Subcutaneous abdominal adipose tissue (tissue), 5 donors: Measurements from ENCODE around the gene SRGAP2C.
"Not testable (repeated sequence)": the region's sequence is repeated elsewhere in the genome, so short reads cannot be mapped to it uniquely, and the experiment has no call there.

Experiments used
- H3K27ac ChIP-seq: one replicate; pipeline ENCODE4 v1.7.0; 2013; ENCODE audit warnings: low read depth, mild to moderate bottlenecking, inconsistent platforms, low read length, moderate library complexity
- H3K27me3 ChIP-seq, 5 donors: one replicate each; pipeline ENCODE4 v1.7.0; 2013; ENCODE audit warnings: low read length in 5 of 5, inconsistent platforms in 1 of 5; ENCODE audit not compliant: control insufficient read depth in 5 of 5, insufficient read depth in 4 of 5
- H3K36me3 ChIP-seq, 5 donors: one replicate each; pipeline ENCODE4 v1.7.0; 2013; ENCODE audit warnings: low read length in 5 of 5; ENCODE audit not compliant: control insufficient read depth in 5 of 5, insufficient read depth in 5 of 5
- H3K4me1 ChIP-seq, 5 donors: one replicate each; pipeline ENCODE4 v1.7.0; 2013; ENCODE audit warnings: low read length in 5 of 5, mild to moderate bottlenecking in 3 of 5, moderate library complexity in 1 of 5; ENCODE audit not compliant: control insufficient read depth in 5 of 5, insufficient read depth in 5 of 5
- H3K4me3 ChIP-seq, 5 donors: one replicate each; pipeline ENCODE4 v1.7.0; 2013; ENCODE audit warnings: low read length in 5 of 5, low read depth in 1 of 5
- H3K9ac ChIP-seq, 5 donors: one replicate each; pipeline ENCODE4 v1.7.0; 2013; ENCODE audit warnings: low read length in 5 of 5, mild to moderate bottlenecking in 4 of 5, moderate library complexity in 3 of 5
- H3K9me3 ChIP-seq, 5 donors: one replicate each; pipeline ENCODE4 v1.7.0; 2013; ENCODE audit warnings: low read length in 5 of 5; ENCODE audit not compliant: control insufficient read depth in 5 of 5
- donor health status: healthy.
- donor health status: healthy.
- donor health status: healthy.
- donor health status: healthy.
- donor health status: healthy.

SRGAP2C gene

DNA sequence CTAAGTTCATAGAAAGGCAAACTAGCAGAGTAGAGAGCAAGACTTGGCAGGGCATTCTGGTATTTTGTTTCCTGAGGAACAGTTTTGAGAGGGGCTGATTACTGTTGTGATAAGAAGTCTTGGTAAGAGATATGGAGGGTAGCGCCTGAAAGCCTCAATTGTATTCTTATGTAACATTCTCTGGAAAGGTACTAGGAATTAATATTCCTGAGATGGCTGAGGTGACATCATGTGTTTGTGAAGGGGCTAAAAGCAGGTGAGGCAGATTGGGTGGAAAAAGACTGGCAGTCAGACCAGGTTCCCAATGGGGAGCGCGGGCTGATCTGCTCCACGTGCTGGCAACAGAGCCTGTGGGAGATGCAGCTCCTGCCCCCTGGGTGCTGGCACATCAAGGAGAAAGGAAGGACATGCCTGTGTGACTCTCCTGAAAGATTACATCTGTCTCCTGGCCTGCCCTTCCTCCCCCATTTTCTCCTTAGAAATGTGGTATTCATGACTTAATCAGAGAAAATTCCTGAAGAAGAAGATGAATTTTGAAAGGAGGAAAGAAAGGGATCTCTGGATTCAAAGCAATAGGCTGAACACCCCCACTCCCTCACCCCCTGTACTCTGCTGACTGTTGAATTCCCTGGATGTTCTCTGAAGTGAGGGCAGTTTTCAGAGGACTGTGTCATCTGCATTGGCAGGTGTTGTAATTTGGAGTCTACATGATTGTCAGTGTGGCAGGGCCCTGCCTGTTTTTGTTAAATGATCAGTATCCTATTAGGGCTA lies 94.2 kb downstream of the SRGAP2C start:
- H3K36me3 ChIP-seq, H3K4me3 ChIP-seq, H3K9ac ChIP-seq, H3K9me3 ChIP-seq, H3K27me3 ChIP-seq, H3K4me1 ChIP-seq, H3K27ac ChIP-seq: not testable (repeated sequence)

DNA sequence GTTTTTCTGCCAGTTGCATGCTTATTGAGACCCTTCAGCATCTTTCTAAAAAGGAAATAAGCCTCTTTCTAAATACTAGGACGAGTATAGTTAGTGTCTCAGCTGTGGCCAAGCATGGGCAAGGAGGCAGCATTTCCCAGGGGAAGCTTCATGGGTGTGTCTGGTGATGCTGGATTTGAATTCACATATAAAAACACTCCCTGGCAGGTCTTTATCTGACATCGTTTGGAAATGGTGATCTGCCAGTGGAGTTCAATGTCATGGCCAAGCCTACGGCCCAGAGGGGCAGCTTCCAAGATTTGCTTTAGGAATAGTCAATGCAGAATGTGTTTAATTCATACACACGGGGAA lies 94.7 kb downstream of the SRGAP2C start:
- not testable (repeated sequence) for H3K9me3 ChIP-seq, H3K36me3 ChIP-seq, H3K4me3 ChIP-seq, H3K4me1 ChIP-seq, H3K9ac ChIP-seq, H3K27me3 ChIP-seq, H3K27ac ChIP-seq

DNA sequence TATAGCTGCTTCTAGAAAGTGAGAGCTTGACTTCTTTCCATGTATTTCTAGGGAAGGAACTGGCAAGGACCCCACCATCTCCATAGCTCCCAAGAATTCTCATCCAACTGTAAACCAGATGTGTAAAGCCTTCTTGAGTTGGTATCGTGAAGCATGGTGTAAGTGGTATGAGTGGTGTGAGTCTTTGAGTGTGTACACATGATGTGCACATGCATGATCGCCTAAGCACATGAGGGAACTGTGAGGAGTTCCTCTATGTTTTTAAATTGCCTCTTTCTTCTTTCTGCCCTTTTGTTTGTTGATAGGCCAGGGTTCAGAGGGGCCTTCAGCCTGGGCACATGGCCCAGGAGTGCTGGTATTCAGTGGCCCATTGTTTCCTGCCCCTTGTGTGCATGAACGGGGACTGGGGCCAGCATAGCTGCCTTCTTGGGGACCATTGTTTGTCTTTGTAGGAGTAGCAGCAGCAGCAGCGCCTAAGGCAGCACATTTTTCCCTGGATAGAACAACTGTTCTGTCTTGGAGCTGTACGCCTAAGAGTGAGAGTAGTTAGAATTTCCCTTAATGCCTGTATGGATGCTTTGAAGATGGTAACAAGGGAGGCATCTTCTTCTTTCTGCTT lies 96.0 kb downstream of the SRGAP2C start:
- H3K36me3 ChIP-seq, H3K4me3 ChIP-seq, H3K27me3 ChIP-seq, H3K9ac ChIP-seq, H3K9me3 ChIP-seq, H3K27ac ChIP-seq, H3K4me1 ChIP-seq: not testable (repeated sequence)

DNA sequence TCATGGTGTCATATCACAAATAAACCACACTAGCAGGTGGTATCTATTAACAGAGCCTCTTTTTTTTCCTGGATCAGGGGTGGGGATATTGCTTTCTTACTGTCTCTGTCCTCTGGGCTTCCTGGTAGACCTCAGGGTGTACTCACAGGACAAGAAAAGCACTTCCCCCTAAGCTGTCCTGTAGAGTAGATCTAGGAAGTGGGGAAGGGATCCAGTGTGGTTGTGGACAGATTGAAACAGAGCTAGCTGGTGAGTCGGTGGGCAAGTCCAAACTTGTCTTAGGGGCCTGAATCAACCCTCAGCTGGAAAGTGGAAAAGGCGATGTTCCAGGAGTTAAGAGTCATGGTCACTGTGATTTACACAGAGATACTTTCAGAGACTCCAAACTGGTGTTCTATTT lies 96.7 kb downstream of the SRGAP2C start:
- H3K36me3 ChIP-seq, H3K4me3 ChIP-seq, H3K9ac ChIP-seq, H3K9me3 ChIP-seq, H3K27me3 ChIP-seq, H3K4me1 ChIP-seq, H3K27ac ChIP-seq: not testable (repeated sequence)

DNA sequence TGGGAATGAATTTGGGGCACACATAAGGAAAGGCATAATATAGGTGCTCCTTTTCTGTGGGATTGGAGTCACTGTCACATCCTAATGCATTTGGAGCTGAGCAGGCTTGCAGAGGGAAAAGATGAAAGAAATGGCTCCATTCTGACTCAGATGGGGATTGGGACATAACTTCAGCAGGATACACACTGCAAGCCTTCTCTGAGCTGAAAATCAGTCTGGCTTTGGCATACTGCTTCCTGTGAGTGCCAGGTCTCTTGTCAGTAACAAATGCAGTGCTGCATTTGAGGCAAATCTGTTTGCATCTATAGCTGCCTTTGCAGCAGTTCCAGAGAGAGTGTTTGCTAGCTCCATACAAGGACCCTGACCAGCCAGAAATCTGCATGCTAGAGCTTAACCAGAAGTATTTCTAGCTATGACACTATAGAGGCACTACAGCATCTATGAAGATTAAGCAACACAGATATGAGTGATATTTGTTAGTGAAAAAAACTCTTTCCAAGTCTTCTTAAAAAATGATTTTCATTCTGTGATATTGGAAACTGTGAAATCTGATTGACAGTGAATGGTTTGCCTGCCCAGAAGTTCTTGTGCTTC lies 98.9 kb downstream of the SRGAP2C start:
- not testable (repeated sequence) for H3K9ac ChIP-seq, H3K27me3 ChIP-seq, H3K27ac ChIP-seq, H3K36me3 ChIP-seq, H3K4me3 ChIP-seq, H3K4me1 ChIP-seq, H3K9me3 ChIP-seq

DNA sequence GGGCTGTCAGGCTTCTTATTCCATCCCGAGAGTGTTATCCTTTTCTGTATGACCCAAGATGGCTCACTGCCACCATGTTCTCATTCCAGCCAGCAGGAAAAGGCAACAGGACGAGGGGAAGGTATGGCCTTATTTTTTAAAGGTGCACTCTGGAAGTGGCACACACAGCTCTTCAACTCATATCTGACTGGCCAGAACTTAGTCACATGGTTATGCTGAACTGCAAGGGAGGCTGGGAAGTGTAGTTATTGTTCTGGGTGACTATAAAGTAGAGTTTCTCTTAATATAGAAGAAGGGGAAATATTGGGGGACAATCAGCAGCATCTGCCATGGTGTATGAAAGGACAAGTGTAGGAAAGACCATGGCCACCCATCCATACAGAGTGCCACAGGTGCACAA lies 107.8 kb downstream of the SRGAP2C start:
- not testable (repeated sequence) for H3K9ac ChIP-seq, H3K4me1 ChIP-seq, H3K4me3 ChIP-seq, H3K27ac ChIP-seq, H3K9me3 ChIP-seq, H3K36me3 ChIP-seq, H3K27me3 ChIP-seq

DNA sequence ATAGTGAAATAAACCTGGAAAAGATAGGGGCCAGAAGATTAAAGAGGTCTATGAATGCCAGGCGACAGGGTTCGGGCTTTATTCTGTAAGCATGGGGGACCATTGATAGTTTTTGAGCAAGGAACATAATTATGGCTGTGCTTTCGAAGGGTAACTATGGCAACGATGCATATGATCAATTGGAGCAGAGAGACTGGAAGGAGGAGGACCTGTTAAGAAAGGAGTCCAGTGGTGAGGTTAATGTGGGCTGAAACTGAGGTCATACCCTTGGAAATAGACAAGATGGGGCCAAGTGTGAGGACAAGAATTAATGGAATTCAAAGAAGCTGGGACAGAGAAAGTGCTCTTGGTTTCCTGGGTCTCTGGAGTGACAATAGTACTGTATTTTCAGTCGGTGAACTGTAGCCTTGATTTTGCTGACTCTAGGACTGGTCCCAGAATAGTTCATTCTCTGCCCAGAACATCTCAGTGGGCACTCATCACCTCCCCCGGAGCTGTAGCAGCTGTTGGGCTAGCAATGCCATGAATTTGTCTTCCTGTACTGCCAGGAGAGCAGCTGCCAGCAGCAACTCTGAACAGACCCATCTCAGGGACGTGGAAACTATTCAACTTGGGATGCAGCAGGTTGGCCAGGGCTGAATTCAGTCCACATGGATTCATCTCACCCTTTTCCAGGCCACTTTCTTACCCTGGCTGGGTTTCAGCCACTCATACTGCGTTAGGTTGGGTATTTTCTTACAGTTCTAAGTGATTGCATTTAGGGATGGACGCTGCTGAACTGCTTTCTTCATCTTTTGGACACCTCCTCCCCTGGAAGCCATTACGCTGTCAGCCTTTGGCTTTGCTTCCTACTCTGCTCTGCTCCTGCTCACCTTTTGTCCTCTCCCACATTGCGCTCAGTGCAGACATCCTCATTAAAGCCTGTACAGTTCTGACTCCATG lies 108.8 kb downstream of the SRGAP2C start:
- H3K4me1 ChIP-seq, H3K9me3 ChIP-seq, H3K4me3 ChIP-seq, H3K27me3 ChIP-seq, H3K9ac ChIP-seq, H3K27ac ChIP-seq, H3K36me3 ChIP-seq: not testable (repeated sequence)

DNA sequence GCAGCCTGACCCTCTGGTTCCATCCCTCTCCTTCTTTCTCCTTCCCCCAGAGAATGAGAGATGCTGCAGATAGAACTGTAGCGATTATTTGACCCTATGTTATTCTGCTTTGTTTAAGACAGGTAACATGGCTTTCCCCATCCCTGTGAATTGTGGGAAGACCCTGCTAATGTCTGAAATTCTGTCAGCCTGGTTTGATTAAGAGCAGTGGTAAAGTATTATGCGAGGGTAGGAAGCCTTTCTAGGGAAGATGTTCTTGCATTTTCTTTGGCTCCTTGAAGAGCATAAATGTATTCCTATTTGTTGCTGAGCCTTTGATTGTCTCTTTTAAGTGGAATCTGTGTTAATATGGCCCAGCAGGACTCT lies 109.4 kb downstream of the SRGAP2C start:
- not testable (repeated sequence) for H3K4me1 ChIP-seq, H3K9me3 ChIP-seq, H3K27ac ChIP-seq, H3K4me3 ChIP-seq, H3K9ac ChIP-seq, H3K27me3 ChIP-seq, H3K36me3 ChIP-seq

DNA sequence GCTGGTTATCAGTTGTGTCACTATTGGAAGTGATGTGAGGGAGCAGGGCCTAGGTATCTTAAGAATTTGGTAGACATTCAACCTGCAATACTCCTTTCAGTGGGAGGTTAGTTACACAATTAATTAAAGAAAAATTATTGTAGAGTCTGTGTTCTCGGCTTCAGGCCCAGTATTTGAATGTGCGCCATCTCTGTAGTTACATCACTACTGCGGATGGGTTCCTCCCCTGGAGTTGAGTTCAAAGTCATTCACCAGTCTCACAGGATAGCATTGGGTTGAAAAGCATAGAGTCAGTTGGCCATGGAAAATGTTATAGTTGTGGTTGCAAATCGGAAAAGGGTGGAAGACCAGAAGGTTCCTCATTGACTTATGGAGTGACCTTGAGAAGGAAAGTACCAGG lies 111.8 kb downstream of the SRGAP2C start:
- H3K27ac ChIP-seq, H3K9ac ChIP-seq, H3K27me3 ChIP-seq, H3K9me3 ChIP-seq, H3K36me3 ChIP-seq, H3K4me1 ChIP-seq, H3K4me3 ChIP-seq: not testable (repeated sequence)

DNA sequence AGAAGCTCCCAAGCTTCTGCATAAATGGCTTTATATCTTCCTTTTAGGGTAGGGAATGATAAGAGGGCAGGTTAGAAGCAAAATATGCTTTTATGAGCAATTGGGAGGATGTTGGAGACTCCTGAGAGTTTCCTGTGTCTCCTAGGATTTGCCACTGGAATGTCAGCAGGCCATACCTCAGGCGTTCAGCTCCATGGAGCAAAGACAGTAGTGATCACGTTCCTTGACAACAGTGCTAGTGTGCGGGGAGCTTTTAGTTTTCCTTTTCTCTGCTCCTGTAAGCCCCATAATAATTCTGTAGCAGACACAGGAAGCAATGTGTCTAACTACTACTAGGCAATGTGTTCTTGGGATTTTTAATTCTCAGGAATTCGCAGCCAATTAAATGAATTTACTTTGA lies 113.8 kb downstream of the SRGAP2C start:
- H3K27ac ChIP-seq, H3K4me3 ChIP-seq, H3K36me3 ChIP-seq, H3K9ac ChIP-seq, H3K4me1 ChIP-seq, H3K9me3 ChIP-seq, H3K27me3 ChIP-seq: not testable (repeated sequence)
